ENCODE data around the gene MAP4. TPM values are rescaled to one million over a fixed set of nuclear protein-coding genes. Genes with fewer than 3 reads are reported as not detected.
A peak's percentile ranks its signal among the peaks of the same experiment; 100 is the strongest.

The MAP4 gene
- polyA plus RNA-seq, 4 donors, result 30.0 to 74.2 (median 55.7) TPM

- Histone ChIP-seq H3K27me3 (ENCODE audit: control insufficient read depth in 3 of 3, insufficient read depth in 3 of 3, low read length in 3 of 3) (no peaks in the 10 kb centered on the region), H3K4me1 (ENCODE audit: control insufficient read depth in 3 of 3, insufficient read depth in 2 of 3, low read depth in 1 of 3, low read length in 2 of 3) (no peaks in the 10 kb centered on the region), H3K9me3 (ENCODE audit: control insufficient read depth in 2 of 2, insufficient read depth in 1 of 2, low read depth in 1 of 2, low read length in 1 of 2) (no peaks in the 10 kb centered on the region), H3K36me3 (ENCODE audit: control insufficient read depth in 3 of 3, insufficient read depth in 2 of 3, low read depth in 1 of 3, low read length in 3 of 3) (peaks cover 3 to 13% (median 5%) of the 10 kb centered on the region in 3 donors), H3K4me3 (ENCODE audit: low read depth in 1 of 3, low read length in 3 of 3) (no peak overlapping the region), H3K27ac (ENCODE audit: low read depth in 1 of 3, low read length in 2 of 3) (no peak overlapping the region)
- no peak for FAIRE-seq
- no peak for DNase-seq
- WGBS, 3 donors, result 80 to 88% (median 86%) methylated on average over 3 of the region's 3 CpGs
Measured at GRCh38 chr3:47994180-47994579, 22.0 kb downstream of the MAP4 start.

- H3K36me3 ChIP-seq (ENCODE audit: control insufficient read depth in 3 of 3, insufficient read depth in 2 of 3, low read depth in 1 of 3, low read length in 3 of 3), result peaks cover 3 to 14% (median 5%) of the 10 kb centered on the region in 3 donors
- H3K27me3 ChIP-seq (ENCODE audit: control insufficient read depth in 3 of 3, insufficient read depth in 3 of 3, low read length in 3 of 3), result no peaks in the 10 kb centered on the region
- no peak for FAIRE-seq
- no peak overlapping the region for H3K4me3 ChIP-seq (ENCODE audit: low read depth in 1 of 3, low read length in 3 of 3)
- WGBS, 3 donors, result 95 to 97% (median 95%) methylated on average over 11 of the region's 11 CpGs
- H3K27ac ChIP-seq (ENCODE audit: low read depth in 1 of 3, low read length in 2 of 3), result no peak overlapping the region
- no peaks in the 10 kb centered on the region for H3K9me3 ChIP-seq (ENCODE audit: control insufficient read depth in 2 of 2, insufficient read depth in 1 of 2, low read depth in 1 of 2, low read length in 1 of 2)
- no peak for DNase-seq
- no peaks in the 10 kb centered on the region for H3K4me1 ChIP-seq (ENCODE audit: control insufficient read depth in 3 of 3, insufficient read depth in 2 of 3, low read depth in 1 of 3, low read length in 2 of 3)
Measured at GRCh38 chr3:47991341-47991740, 24.9 kb downstream of the MAP4 start.

- H3K9me3 ChIP-seq (ENCODE audit: control insufficient read depth in 2 of 2, insufficient read depth in 1 of 2, low read depth in 1 of 2, low read length in 1 of 2), result no peaks in the 10 kb centered on the region
- no peak overlapping the region for H3K4me3 ChIP-seq (ENCODE audit: low read depth in 1 of 3, low read length in 3 of 3)
- no peaks in the 10 kb centered on the region for H3K4me1 ChIP-seq (ENCODE audit: control insufficient read depth in 3 of 3, insufficient read depth in 2 of 3, low read depth in 1 of 3, low read length in 2 of 3)
- 48 to 57% (median 52%) methylated on average over 2 of the region's 2 CpGs for WGBS, 3 donors
- H3K27ac ChIP-seq (ENCODE audit: low read depth in 1 of 3, low read length in 2 of 3), result no peak overlapping the region
- peak; percentile 81 to 82 for DNase-seq
- no peaks in the 10 kb centered on the region for H3K27me3 ChIP-seq (ENCODE audit: control insufficient read depth in 3 of 3, insufficient read depth in 3 of 3, low read length in 3 of 3)
- no peak for FAIRE-seq
- H3K36me3 ChIP-seq (ENCODE audit: control insufficient read depth in 3 of 3, insufficient read depth in 2 of 3, low read depth in 1 of 3, low read length in 3 of 3), result peaks cover 0 to 9% (median 2%) of the 10 kb centered on the region in 3 donors
Measured at GRCh38 chr3:47989981-47990440, 26.2 kb downstream of the MAP4 start.

- FAIRE-seq, result no peak
- H3K4me3 ChIP-seq (ENCODE audit: low read depth in 1 of 3, low read length in 3 of 3), result no peak overlapping the region
- no peaks in the 10 kb centered on the region for H3K9me3 ChIP-seq (ENCODE audit: control insufficient read depth in 2 of 2, insufficient read depth in 1 of 2, low read depth in 1 of 2, low read length in 1 of 2)
- H3K36me3 ChIP-seq (ENCODE audit: control insufficient read depth in 3 of 3, insufficient read depth in 2 of 3, low read depth in 1 of 3, low read length in 3 of 3), result peaks cover 0 to 4% (median 2%) of the 10 kb centered on the region in 3 donors
- WGBS, 3 donors, result 51 to 67% (median 62%) methylated on average over 1 of the region's 1 CpG
- DNase-seq, result no peak
- H3K4me1 ChIP-seq (ENCODE audit: control insufficient read depth in 3 of 3, insufficient read depth in 2 of 3, low read depth in 1 of 3, low read length in 2 of 3), result no peaks in the 10 kb centered on the region
- no peaks in the 10 kb centered on the region for H3K27me3 ChIP-seq (ENCODE audit: control insufficient read depth in 3 of 3, insufficient read depth in 3 of 3, low read length in 3 of 3)
- no peak overlapping the region for H3K27ac ChIP-seq (ENCODE audit: low read depth in 1 of 3, low read length in 2 of 3)
Measured at GRCh38 chr3:47985381-47985780, 30.8 kb downstream of the MAP4 start.

GRCh38 chr3:47984075-47984728 lies 32.0 kb downstream of the MAP4 start:
- 92 to 94% (median 94%) methylated on average over 3 of the region's 3 CpGs for WGBS, 3 donors
- FAIRE-seq, result no peak
- Histone ChIP-seq H3K4me1 (ENCODE audit: control insufficient read depth in 3 of 3, insufficient read depth in 2 of 3, low read depth in 1 of 3, low read length in 2 of 3) (no peaks in the 10 kb centered on the region), H3K4me3 (ENCODE audit: low read depth in 1 of 3, low read length in 3 of 3) (no peak overlapping the region), H3K36me3 (ENCODE audit: control insufficient read depth in 3 of 3, insufficient read depth in 2 of 3, low read depth in 1 of 3, low read length in 3 of 3) (peaks cover 0 to 4% (median 2%) of the 10 kb centered on the region in 3 donors), H3K27ac (ENCODE audit: low read depth in 1 of 3, low read length in 2 of 3) (no peak overlapping the region), H3K9me3 (ENCODE audit: control insufficient read depth in 2 of 2, insufficient read depth in 1 of 2, low read depth in 1 of 2, low read length in 1 of 2) (no peaks in the 10 kb centered on the region), H3K27me3 (ENCODE audit: control insufficient read depth in 3 of 3, insufficient read depth in 3 of 3, low read length in 3 of 3) (no peaks in the 10 kb centered on the region)
- DNase-seq, result no peak

- no peak for FAIRE-seq
- H3K4me1 ChIP-seq (ENCODE audit: control insufficient read depth in 3 of 3, insufficient read depth in 2 of 3, low read depth in 1 of 3, low read length in 2 of 3), result no peaks in the 10 kb centered on the region
- DNase-seq, result no peak
- peaks cover 1 to 5% (median 1%) of the 10 kb centered on the region in 3 donors for H3K36me3 ChIP-seq (ENCODE audit: control insufficient read depth in 3 of 3, insufficient read depth in 2 of 3, low read depth in 1 of 3, low read length in 3 of 3)
- H3K4me3 ChIP-seq (ENCODE audit: low read depth in 1 of 3, low read length in 3 of 3), result no peak overlapping the region
- 29 to 63% (median 55%) methylated on average over 2 of the region's 2 CpGs for WGBS, 3 donors
- no peaks in the 10 kb centered on the region for H3K27me3 ChIP-seq (ENCODE audit: control insufficient read depth in 3 of 3, insufficient read depth in 3 of 3, low read length in 3 of 3)
- no peaks in the 10 kb centered on the region for H3K9me3 ChIP-seq (ENCODE audit: control insufficient read depth in 2 of 2, insufficient read depth in 1 of 2, low read depth in 1 of 2, low read length in 1 of 2)
- H3K27ac ChIP-seq (ENCODE audit: low read depth in 1 of 3, low read length in 2 of 3), result no peak overlapping the region
Measured at GRCh38 chr3:47980795-47981194, 35.4 kb downstream of the MAP4 start.

GRCh38 chr3:47979070-47979469 lies 37.1 kb downstream of the MAP4 start:
- no peak for FAIRE-seq

GRCh38 chr3:47978386-47978785 lies 37.8 kb downstream of the MAP4 start:
- H3K4me1 ChIP-seq (ENCODE audit: control insufficient read depth in 3 of 3, insufficient read depth in 2 of 3, low read depth in 1 of 3, low read length in 2 of 3), result no peaks in the 10 kb centered on the region
- no peak overlapping the region for H3K4me3 ChIP-seq (ENCODE audit: low read depth in 1 of 3, low read length in 3 of 3)
- 97 to 99% (median 98%) methylated on average over 8 of the region's 8 CpGs for WGBS, 3 donors
- H3K27me3 ChIP-seq (ENCODE audit: control insufficient read depth in 3 of 3, insufficient read depth in 3 of 3, low read length in 3 of 3), result no peaks in the 10 kb centered on the region
- FAIRE-seq (no peak), DNase-seq (no peak)
- no peaks in the 10 kb centered on the region for H3K9me3 ChIP-seq (ENCODE audit: control insufficient read depth in 2 of 2, insufficient read depth in 1 of 2, low read depth in 1 of 2, low read length in 1 of 2)
- H3K36me3 ChIP-seq (ENCODE audit: control insufficient read depth in 3 of 3, insufficient read depth in 2 of 3, low read depth in 1 of 3, low read length in 3 of 3), result peaks cover 0 to 5% (median 1%) of the 10 kb centered on the region in 3 donors
- H3K27ac ChIP-seq (ENCODE audit: low read depth in 1 of 3, low read length in 2 of 3), result no peak overlapping the region

More at GRCh38 chr3:47979070-47979469, 37.1 kb downstream of the MAP4 start:
- Histone ChIP-seq H3K9me3 (ENCODE audit: control insufficient read depth in 2 of 2, insufficient read depth in 1 of 2, low read depth in 1 of 2, low read length in 1 of 2) (no peaks in the 10 kb centered on the region), H3K27me3 (ENCODE audit: control insufficient read depth in 3 of 3, insufficient read depth in 3 of 3, low read length in 3 of 3) (no peaks in the 10 kb centered on the region), H3K36me3 (ENCODE audit: control insufficient read depth in 3 of 3, insufficient read depth in 2 of 3, low read depth in 1 of 3, low read length in 3 of 3) (peaks cover 0 to 5% (median 1%) of the 10 kb centered on the region in 3 donors), H3K27ac (ENCODE audit: low read depth in 1 of 3, low read length in 2 of 3) (no peak overlapping the region), H3K4me3 (ENCODE audit: low read depth in 1 of 3, low read length in 3 of 3) (no peak overlapping the region), H3K4me1 (ENCODE audit: control insufficient read depth in 3 of 3, insufficient read depth in 2 of 3, low read depth in 1 of 3, low read length in 2 of 3) (no peaks in the 10 kb centered on the region)
- 95 to 100% (median 98%) methylated on average over 1 of the region's 1 CpG for WGBS, 3 donors
- DNase-seq, result no peak
